PFSK-1 (cell line): ENCODE data around the gene MAB21L3.

Experiments
- POLR2AphosphoS5 ChIP-seq: IDR thresholded peaks from 2 replicates; pipeline ENCODE4 v1.6.1; 2012; ENCODE audit warnings: low read depth, mild to moderate bottlenecking, control low read depth, low read length, moderate library complexity
- SIN3A ChIP-seq: IDR thresholded peaks from 2 replicates; pipeline ENCODE4 v1.6.1; 2012; ENCODE audit warnings: mild to moderate bottlenecking, low read length, moderate library complexity, borderline replicate concordance; ENCODE audit not compliant: insufficient read depth
- TAF1 ChIP-seq: IDR thresholded peaks from 2 replicates; pipeline ENCODE4 v1.6.1; 2012; ENCODE audit warnings: low read length, control low read depth, borderline replicate concordance; ENCODE audit not compliant: insufficient read depth
- TF ChIP-seq, protein P1 (sequence below), 2 experiments: IDR thresholded peaks; 2 replicates each; pipeline versions ENCODE4 v1.6.1 to v1.8.0; 2011 to 2012; ENCODE audit warnings: low read depth in 2 of 2, low read length in 2 of 2, control low read depth in 1 of 2, inconsistent platforms in 1 of 2, mild to moderate bottlenecking in 1 of 2, moderate library complexity in 1 of 2; ENCODE audit not compliant: insufficient read depth in 1 of 2

DNA sequence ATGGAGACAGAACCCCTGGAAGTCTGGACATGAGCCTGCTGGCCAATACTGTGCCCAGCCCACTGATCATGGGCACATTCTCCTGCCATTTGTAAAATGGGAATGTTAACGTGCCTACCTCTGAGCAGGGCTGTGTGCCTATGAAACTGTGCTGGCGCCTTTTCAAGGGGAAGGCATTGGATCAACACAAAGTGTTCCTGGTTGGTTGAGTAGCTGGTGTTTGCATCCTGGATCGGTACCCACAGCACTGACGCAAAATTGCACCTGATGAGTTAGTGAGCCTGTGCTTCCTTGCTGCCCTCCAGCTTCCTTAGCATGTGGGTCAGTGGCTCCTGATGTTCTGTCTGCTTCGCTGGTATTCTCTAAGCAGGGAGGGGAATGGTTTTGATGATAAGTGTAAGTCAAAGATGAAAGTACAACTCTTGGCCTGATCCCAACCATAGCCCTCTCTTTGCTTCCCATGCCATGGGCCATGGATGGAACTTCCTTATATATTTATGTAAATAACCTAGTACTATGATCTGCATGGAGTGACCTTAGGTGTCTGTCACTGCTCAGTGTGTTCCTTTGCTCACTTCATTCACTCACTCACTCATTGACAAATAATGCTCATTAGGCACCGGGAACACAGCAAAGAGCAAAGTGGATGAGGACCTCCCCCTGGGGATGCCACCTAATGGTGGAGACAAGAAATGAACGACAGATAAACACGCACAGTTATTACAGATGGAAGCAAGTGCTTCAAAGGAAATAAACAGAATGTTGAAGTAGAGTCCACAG, 22.7 kb downstream of the MAB21L3 start:
- TF ChIP-seq TAF1 (no peak), SIN3A (no peak), POLR2AphosphoS5 (no peak)
- TF ChIP-seq, protein P1, sequence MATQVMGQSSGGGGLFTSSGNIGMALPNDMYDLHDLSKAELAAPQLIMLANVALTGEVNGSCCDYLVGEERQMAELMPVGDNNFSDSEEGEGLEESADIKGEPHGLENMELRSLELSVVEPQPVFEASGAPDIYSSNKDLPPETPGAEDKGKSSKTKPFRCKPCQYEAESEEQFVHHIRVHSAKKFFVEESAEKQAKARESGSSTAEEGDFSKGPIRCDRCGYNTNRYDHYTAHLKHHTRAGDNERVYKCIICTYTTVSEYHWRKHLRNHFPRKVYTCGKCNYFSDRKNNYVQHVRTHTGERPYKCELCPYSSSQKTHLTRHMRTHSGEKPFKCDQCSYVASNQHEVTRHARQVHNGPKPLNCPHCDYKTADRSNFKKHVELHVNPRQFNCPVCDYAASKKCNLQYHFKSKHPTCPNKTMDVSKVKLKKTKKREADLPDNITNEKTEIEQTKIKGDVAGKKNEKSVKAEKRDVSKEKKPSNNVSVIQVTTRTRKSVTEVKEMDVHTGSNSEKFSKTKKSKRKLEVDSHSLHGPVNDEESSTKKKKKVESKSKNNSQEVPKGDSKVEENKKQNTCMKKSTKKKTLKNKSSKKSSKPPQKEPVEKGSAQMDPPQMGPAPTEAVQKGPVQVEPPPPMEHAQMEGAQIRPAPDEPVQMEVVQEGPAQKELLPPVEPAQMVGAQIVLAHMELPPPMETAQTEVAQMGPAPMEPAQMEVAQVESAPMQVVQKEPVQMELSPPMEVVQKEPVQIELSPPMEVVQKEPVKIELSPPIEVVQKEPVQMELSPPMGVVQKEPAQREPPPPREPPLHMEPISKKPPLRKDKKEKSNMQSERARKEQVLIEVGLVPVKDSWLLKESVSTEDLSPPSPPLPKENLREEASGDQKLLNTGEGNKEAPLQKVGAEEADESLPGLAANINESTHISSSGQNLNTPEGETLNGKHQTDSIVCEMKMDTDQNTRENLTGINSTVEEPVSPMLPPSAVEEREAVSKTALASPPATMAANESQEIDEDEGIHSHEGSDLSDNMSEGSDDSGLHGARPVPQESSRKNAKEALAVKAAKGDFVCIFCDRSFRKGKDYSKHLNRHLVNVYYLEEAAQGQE (IDR thresholded peaks at IDR 0.05; ENCODE audit: insufficient read depth in 1 of 2, low read depth in 2 of 2, low read length in 2 of 2): no peak
